HepG2 (cell line): ENCODE data around the gene DDX19B. TPM values are rescaled to one million over a fixed set of nuclear protein-coding genes. Genes with fewer than 3 reads are reported as not detected.

Experiments used
- BATF2 ChIP-seq: sonication (generic); formaldehyde crosslinking; IDR thresholded peaks from 2 replicates; pipeline ENCODE4 v1.8.0; 2022; ENCODE audit warnings: mild to moderate bottlenecking, missing genetic modification reagents, moderate library complexity
- CREB1 ChIP-seq, 2 experiments: fragments of 450-650 bp in 1 of 2; IDR thresholded peaks; 2 replicates each; pipeline ENCODE4 v1.6.1; 2016 to 2017; ENCODE audit warnings: control low read depth in 1 of 2, mild to moderate bottlenecking in 1 of 2, missing compliant biosample characterization in 1 of 2, missing genetic modification characterization in 1 of 2
- CSRNP2 ChIP-seq: sonication (generic); formaldehyde crosslinking; conservative IDR thresholded peaks from 2 replicates; pipeline ENCODE4 v1.8.0; 2022; ENCODE audit warnings: low read depth, missing genetic modification reagents
- ETV6 ChIP-seq: sonication (generic); formaldehyde crosslinking; conservative IDR thresholded peaks from 2 replicates; pipeline ENCODE4 v1.4.0; 2020; ENCODE audit warnings: missing genetic modification reagents
- EZH2 ChIP-seq: conservative IDR thresholded peaks from 2 replicates; pipeline ENCODE4 v1.6.1; 2012; ENCODE audit warnings: mild to moderate bottlenecking, low read depth, low read length, moderate library complexity
- FIP1L1 ChIP-seq: fragments of 200-400 bp; formaldehyde crosslinking; IDR thresholded peaks from 2 replicates; pipeline ENCODE4 v1.6.1; 2018; ENCODE audit warnings: low read depth, mild to moderate bottlenecking, low read length, moderate library complexity, borderline replicate concordance; ENCODE audit not compliant: insufficient read depth
- FOXA1 ChIP-seq, 2 experiments: fragments of 450-650 bp in 1 of 2; sonication (generic) in 1 of 2; formaldehyde crosslinking in 1 of 2; IDR thresholded peaks; 2 replicates each; pipeline versions ENCODE4 v1.4.0 to v1.6.1; 2016 to 2020; ENCODE audit warnings: missing genetic modification reagents in 1 of 2
- FOXK1 ChIP-seq: sonication (generic); formaldehyde crosslinking; IDR thresholded peaks from 2 replicates; pipeline ENCODE4 v1.4.0; 2020; ENCODE audit warnings: low read depth, missing genetic modification reagents, borderline replicate concordance
- HMG20B ChIP-seq: conservative IDR thresholded peaks from 2 replicates; pipeline ENCODE4 v1.6.1; 2016; ENCODE audit warnings: missing genetic modification reagents, missing compliant biosample characterization
- KLF13 ChIP-seq: sonication (generic); formaldehyde crosslinking; IDR thresholded peaks from 2 replicates; pipeline ENCODE4 v1.4.0; 2020; ENCODE audit warnings: mild to moderate bottlenecking, missing genetic modification reagents
- MBD4 ChIP-seq: IDR thresholded peaks from 2 replicates; pipeline ENCODE4 v1.6.1; 2012; ENCODE audit warnings: low read length, inconsistent platforms, borderline replicate concordance
- NFE2L2 ChIP-seq: fragments of 150-350 bp; IDR thresholded peaks from 2 replicates; pipeline ENCODE4 v1.6.1; 2014; ENCODE audit warnings: low read length
- NR3C1 ChIP-seq: sonication (generic); formaldehyde crosslinking; IDR thresholded peaks from 2 replicates; pipeline ENCODE4 v1.4.0; 2020; ENCODE audit warnings: missing genetic modification reagents
- RARG ChIP-seq: sonication (generic); formaldehyde crosslinking; IDR thresholded peaks from 2 replicates; pipeline ENCODE4 v1.4.0; 2020; ENCODE audit warnings: low read depth, mild to moderate bottlenecking, missing genetic modification reagents
- SMAD9 ChIP-seq: sonication (generic); formaldehyde crosslinking; IDR thresholded peaks from 2 replicates; pipeline ENCODE4 v1.5.1; 2020; ENCODE audit warnings: mild to moderate bottlenecking, missing genetic modification reagents
- ZBTB26 ChIP-seq: IDR thresholded peaks from 2 replicates; pipeline ENCODE4 v1.6.1; 2016; ENCODE audit warnings: missing compliant biosample characterization, missing genetic modification reagents, borderline replicate concordance
- ZBTB38 ChIP-seq: sonication (generic); formaldehyde crosslinking; IDR thresholded peaks from 2 replicates; pipeline ENCODE4 v1.5.1; 2020; ENCODE audit warnings: mild to moderate bottlenecking, missing genetic modification reagents
- ZNF678 ChIP-seq: sonication (generic); formaldehyde crosslinking; IDR thresholded peaks from 2 replicates; pipeline ENCODE4 v1.4.0; 2020; ENCODE audit warnings: mild to moderate bottlenecking, missing genetic modification reagents
- ZNF703 ChIP-seq: sonication (generic); formaldehyde crosslinking; IDR thresholded peaks from 2 replicates; pipeline ENCODE4 v1.5.1; 2020; ENCODE audit warnings: missing genetic modification reagents, mild to moderate bottlenecking, moderate library complexity, borderline replicate concordance
- ZNF878 ChIP-seq: sonication (generic); formaldehyde crosslinking; IDR thresholded peaks from 2 replicates; pipeline ENCODE4 v1.8.1; 2023; ENCODE audit warnings: mild to moderate bottlenecking, missing genetic modification reagents, moderate library complexity
- ZNF879 ChIP-seq: sonication (generic); formaldehyde crosslinking; IDR thresholded peaks from 2 replicates; pipeline ENCODE4 v1.8.1; 2023; ENCODE audit warnings: missing genetic modification reagents
- ZSCAN5A ChIP-seq: sonication (generic); formaldehyde crosslinking; IDR thresholded peaks from 2 replicates; pipeline ENCODE4 v1.8.0; 2022; ENCODE audit warnings: mild to moderate bottlenecking, missing genetic modification reagents, borderline replicate concordance
- polyA plus RNA-seq, 8 experiments: library from polyadenylated mRNA; depleted of rRNA in 3 of 8; stranded (reverse) in 7 of 8; unstranded in 1 of 8; fragments of >200 nt; fragmentation: Illumina TruSeq in 4 of 8; extraction: Trizol in 4 of 8; gene quantifications; 2 replicates each; pipeline versions ENCODE4 v1.2.1 to v1.2.3, GENCODE V29; 2011 to 2016; ENCODE audit warnings: low read depth in 4 of 8, missing spikeins in 1 of 8, mixed read lengths in 1 of 8; ENCODE audit not compliant: insufficient read depth in 1 of 8
- total RNA-seq, 5 experiments: library from RNA; depleted of rRNA; stranded (reverse); fragments of >200 nt; fragmentation: Illumina TruSeq; extraction: Trizol; gene quantifications; 2 replicates each; pipeline ENCODE4 v1.2.3, GENCODE V29; 2016; ENCODE audit warnings: low read depth in 1 of 5

The DDX19B gene
- total and polyA plus RNA-seq, 2 of the 13 experiments (the other 11 are each of a cell fraction or from before 2014, with no cell fraction given) = 36.2 to 40.0 TPM

- TF ChIP-seq KLF13 (peak; percentile 94; the same call in 1 of the 2 replicates), ZNF703 (CRISPR knock-in tag) (no peak), NR3C1 (CRISPR knock-in tag) (no peak), ZSCAN5A (CRISPR knock-in tag) (peak; percentile 89), MBD4 (no peak), FOXA1 (IDR thresholded peaks at IDR 0.05) (peak; percentile 58; the same call in 1 of the 2 replicates), FOXA1 (CRISPR knock-in tag; IDR thresholded peaks at IDR 0.05) (peak; percentile 99), RARG (CRISPR knock-in tag) (peak; percentile 52; the same call in 1 of the 2 replicates), CSRNP2 (CRISPR knock-in tag) (no peak), ZNF879 (peak; percentile 90; the same call in 1 of the 2 replicates), ZNF878 (CRISPR knock-in tag) (peak; percentile 62; the same call in 1 of the 2 replicates), HMG20B (no peak), FOXK1 (peak; percentile 91), NFE2L2 (no peak), BATF2 (no peak; the same call in 1 of the 2 replicates), ZBTB26 (peak; percentile 85; the same call in 1 of the 2 replicates), ETV6 (CRISPR knock-in tag) (peak; percentile 91), EZH2 (no peak), FIP1L1 (no peak), ZBTB38 (peak; percentile 83), SMAD9 (CRISPR knock-in tag) (peak; percentile 48; the same call in 1 of the 2 replicates), CREB1 (IDR thresholded peaks at IDR 0.05) (peak; percentile 90), CREB1 (CRISPR knock-in tag; IDR thresholded peaks at IDR 0.05) (peak; percentile 98), ZNF678 (no peak; the same call in 1 of the 2 replicates)
These were observed at the start of gene DDX19B (continued) for GRCh38 chr16:70298988-70299938.
